ENCODE measurements around the gene ICAM2.
"Not testable (repeated sequence)": the region's sequence is repeated elsewhere in the genome, so short reads cannot be mapped to it uniquely, and the experiment has no call there.

ICAM2 gene

DNA sequence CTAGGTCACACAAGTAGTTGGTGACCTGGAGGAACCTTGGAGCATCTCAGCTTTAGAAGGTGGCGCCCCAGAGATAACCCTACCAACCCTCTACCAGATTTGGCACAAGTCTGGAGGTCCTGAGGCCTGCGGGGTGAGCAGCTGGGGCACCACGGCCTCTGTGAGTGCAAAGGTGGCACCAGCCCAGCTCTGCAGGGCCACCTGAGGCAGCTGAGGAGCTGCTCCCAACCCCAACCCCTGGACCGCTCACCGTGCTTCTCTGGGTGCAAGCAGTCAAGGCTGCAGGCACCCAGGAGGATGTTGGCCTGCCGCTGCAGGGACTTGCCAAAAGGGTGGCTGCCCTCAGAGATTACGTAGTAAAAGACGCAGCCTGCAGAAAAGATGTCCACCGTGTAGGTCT is 28.4 kb upstream of the ICAM2 start:
- H3K4me3 ChIP-seq (ENCODE audit: low read depth, low read length) = no peak overlapping the region
- no peak for DNase-seq (ENCODE audit: low read depth)

DNA sequence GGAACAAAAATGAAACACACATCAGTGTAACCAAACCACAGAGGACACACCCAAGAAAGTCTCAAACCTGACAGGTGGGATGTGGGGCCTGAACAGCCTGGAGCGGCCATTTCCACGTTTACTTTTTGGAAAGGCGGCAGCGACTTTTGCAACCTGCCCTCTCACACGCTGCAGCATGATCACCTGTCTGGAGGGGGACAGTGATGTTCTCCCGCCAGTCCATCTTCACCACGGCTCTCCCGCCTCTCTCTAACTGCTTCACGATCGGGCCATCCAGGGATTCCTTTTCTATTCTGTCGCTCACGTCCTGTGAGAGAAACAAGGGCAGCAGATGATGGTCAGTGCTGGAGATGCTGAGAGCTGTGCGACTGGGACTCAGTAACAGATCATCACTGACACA is 24.7 kb upstream of the ICAM2 start:
- DNase-seq (ENCODE audit: low read depth) = no peak

DNA sequence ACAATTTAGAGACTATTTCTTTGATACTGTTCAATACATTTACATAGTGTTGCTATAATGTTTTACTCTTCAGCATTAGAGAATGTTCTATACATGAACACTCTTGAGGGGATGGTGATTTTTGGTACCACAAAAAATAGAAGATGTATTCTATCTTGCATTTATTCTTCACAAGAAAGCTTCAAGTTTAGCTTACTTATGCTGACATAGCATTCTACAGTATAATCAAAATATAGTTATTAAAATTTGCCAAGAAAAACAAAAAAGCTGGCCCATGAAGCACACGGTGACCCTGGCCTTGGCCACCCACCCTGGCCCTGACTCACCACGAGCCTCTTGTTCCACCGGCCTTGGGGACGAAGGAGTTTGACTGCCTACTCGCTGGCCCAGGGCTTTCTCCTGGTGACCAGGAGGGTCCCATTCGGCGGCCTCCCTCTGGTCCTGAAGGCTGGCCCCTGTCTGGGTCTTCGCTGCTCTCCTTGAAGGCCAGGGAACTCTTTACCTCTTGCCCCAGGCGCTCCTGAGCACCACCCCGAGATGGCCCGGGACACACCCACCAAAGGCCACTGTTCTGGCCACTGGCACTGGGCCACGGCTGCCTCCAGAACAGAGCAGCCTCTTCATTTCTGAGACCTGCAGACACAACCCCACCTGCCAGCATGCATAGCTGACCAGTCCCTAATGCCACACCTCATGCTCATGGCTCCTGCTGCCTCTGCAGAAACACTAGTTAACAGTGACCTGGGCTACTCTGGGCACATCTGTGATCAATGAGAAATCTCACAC is 22.5 kb upstream of the ICAM2 start:
- DNase-seq (ENCODE audit: low read depth) = no peak
- H3K4me3 ChIP-seq (ENCODE audit: low read depth, low read length) = no peak overlapping the region

More for the DNA sequence above, 24.7 kb upstream of the ICAM2 start:
- H3K4me3 ChIP-seq (ENCODE audit: low read depth, low read length) = no peak overlapping the region

DNA sequence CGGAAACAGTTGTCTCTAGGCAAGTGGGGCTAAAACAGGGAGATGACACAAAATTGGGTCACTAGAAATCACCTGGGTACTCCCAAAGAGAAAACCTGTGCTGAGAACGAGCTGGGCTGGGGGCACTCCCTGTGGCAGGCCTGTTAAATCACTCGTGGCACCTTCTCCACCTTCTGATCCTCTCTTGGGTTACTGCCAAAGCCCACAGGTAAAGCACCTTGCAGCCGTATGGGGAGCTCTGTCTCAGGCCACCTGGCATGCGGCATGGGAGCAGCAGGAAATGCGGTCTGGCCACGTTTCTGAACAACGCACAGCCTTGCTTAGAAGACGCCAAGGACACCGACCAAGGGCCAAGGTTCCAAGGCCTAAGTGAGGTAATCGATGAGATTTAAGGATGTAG is 21.5 kb upstream of the ICAM2 start:
- DNase-seq (ENCODE audit: low read depth) = no peak
- no peak overlapping the region for H3K4me3 ChIP-seq (ENCODE audit: low read depth, low read length)

DNA sequence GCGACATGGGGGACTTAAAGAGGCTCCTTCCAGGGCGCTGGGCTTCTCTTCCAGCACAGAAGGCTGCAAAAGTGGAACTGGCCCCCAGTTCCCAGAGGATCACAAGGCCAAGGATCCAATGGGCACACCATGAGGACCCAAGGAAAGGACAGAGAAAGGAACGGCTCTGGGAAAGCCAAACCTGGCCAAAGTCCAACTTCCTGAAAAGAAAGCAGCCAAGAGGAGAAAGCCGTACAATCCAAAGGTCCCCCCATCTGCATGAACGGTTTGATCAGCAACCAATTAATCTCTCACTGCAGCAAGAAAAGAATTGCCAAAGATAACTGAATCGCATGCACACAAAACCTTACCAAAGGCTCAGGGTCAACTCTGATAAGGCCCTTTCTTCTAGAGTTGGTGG is 19.8 kb upstream of the ICAM2 start:
- DNase-seq (ENCODE audit: low read depth) = no peak
- no peak overlapping the region for H3K4me3 ChIP-seq (ENCODE audit: low read depth, low read length)

DNA sequence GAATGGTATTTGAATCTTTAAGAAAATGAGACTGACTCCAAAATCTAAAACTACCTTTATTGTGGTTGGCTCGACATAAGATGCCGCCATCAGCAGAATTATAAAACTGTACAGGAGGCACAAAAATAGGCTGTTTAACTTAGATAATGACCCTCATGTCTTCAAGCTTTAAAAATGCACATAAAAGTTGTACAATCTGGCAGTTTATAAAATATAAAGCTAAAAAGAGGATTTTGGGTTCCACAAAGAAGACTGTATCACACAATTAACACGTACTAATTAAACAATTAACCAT is 18.6 kb upstream of the ICAM2 start:
- DNase-seq (ENCODE audit: low read depth) = no peak
- no peak overlapping the region for H3K4me3 ChIP-seq (ENCODE audit: low read depth, low read length)

DNA sequence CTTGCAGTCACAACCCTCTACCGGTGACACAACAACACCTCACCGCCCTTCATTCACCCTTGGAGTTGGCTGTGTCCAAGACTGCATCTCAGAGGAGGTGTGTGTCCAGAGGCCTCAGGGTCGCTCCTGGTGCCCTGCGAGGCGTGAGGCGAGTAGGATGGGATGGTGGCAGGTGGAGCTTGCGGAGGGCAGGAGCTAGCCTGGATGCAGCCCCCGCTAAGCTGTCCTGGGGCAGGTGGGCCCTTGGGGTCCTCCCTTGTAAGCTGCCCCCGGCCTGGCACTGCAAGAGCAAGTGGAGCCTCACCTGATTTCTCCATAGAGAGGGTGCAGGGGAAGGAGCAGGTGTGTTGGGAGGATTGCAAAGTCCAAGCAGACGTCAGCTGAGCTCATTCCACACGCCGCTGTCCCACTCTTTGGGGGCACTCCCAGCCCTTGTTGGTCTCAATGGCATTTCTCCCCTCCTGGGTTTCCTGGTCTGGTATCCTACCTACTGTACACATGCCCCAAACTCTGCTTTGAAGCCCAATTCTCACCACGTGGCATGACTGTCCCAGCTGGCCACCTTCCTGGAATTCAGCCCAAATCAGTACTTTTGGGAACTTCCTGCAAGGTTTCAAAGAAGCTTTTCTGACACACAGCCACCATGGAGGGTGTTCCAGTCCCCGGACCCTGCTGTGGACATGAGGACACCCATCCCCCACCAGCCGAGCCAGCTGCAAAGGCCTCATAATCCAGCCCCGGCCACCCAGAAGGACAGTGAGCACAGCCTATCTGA is 18.1 kb upstream of the ICAM2 start:
- no peak for DNase-seq (ENCODE audit: low read depth)

DNA sequence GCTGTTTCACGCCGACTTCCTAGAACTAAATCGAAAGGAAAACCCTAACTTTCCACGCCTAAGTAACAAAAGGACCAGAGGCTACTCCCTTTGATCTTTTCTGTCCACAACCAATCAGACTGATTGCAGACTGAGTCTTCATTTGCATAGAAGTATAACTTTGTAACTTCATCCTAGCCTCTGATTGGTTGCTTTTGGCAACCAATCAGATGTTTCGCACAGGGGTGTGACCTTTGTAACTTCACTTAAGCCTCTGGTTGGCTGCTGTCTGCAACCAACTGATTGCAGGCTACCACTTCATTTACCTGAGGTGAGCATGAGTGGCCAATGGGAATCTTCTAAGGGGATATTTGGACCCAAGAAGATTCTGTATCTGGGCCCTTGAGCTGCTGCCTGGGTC is 17.4 kb upstream of the ICAM2 start:
- H3K4me3 ChIP-seq (ENCODE audit: low read depth, low read length) = no peak overlapping the region
- DNase-seq (ENCODE audit: low read depth) = no peak

More for the DNA sequence above, 18.1 kb upstream of the ICAM2 start:
- H3K4me3 ChIP-seq (ENCODE audit: low read depth, low read length) = no peak overlapping the region

DNA sequence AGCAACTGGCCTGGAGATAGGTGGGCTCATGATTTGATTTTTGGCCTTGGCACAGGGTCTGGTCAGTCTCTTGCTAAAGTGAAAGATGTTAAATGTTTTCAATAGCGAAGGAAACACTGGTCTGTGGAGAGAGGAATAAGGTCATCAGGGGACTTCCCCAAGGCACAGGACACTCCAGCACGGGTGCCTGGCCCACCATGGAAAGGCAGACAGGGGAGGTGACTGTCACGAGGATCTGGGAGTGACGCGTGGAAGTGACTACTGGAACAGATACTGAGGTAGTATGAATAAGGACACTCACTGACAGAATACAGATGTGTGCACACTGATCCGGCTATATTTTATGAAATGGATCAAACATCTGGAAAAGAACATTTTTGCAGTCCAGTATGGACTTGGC is 16.7 kb upstream of the ICAM2 start:
- no peak overlapping the region for H3K4me3 ChIP-seq (ENCODE audit: low read depth, low read length)
- DNase-seq (ENCODE audit: low read depth) = no peak

DNA sequence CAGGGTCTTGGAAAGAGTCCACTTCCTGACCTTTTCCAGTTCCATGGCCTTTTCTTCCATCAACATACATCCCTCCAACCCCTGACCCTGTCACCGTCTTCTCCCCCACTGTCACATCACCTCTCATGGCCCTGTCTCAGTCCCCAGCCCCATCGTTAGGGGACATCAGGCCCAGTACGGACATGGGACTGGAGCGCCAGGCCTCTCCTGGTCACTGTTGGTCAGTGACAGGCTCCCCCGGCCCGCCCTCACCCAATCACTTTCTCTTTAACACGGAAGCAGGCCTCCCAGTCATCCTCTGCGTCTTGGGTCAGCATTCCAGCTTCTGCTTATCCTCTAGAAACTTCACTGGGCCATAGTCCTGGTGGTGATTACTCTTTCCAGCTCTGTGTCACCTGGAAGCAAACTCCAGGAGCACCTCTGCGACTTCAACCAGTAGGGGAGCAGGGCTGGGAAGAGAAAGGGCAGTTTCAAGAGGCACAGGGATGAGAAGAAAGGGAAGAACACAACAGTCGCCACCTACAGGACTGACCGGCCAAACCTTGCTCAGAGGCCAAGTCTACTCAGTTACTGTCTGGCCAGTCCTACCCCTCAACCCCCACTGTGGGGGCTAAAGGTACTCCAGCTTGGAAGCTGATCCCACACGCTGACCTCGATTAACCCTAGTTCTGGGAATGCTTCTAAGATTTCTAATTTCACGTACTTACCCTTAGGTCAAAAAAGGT is 15.9 kb upstream of the ICAM2 start:
- H3K4me3 ChIP-seq (ENCODE audit: low read depth, low read length) = no peak overlapping the region
- no peak for DNase-seq (ENCODE audit: low read depth)

DNA sequence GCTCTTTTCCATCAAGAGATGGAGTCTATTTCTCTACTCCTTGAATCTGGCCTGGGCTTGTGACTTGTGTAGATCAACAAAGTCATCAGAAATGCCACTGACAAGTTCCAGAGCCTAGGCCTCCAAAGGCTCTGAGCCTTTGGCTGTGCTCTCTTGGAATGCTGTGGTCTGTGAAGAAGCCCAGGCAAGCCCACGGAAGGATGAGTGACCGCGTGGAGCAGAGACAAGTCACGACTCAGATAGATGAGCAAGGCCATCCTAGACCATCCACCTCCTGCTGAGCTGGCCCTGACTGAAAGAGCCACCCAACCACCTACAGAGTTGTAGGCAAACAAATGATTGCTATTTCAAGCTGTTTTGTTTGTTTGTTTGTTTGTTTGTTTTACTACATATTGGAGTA is 11.6 kb upstream of the ICAM2 start:
- DNase-seq (ENCODE audit: low read depth) = no peak
- H3K4me3 ChIP-seq (ENCODE audit: low read depth, low read length) = no peak overlapping the region

DNA sequence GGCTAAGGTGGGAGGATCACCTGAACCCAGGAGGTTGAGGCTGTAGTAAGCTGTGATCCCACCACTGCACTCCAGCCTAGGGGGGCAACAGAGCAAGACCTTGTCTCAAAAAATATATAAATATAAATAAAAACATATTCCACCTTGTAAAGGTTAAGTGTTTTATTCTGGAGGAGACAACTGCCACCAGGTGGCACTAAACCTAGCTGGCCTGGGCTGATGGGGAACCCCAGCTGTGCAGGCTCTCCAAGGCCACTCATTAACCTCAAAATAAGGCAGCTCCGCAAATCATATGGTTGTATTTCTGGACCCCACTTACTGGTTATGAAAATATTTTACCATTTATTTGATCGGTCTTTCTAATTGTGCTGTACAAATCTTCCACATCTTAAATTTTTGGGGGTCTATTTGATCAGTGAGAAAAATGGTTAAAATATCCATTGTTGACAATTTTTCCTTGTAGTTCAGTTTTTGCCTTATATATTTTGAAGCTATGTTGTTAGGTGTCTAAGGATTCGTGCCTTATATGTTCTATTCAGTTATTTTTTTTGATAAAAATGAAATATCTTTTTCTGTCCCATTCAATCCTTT is 8.5 kb upstream of the ICAM2 start:
- H3K4me3 ChIP-seq (ENCODE audit: low read depth, low read length) = no peak overlapping the region
- peak; percentile 20 for DNase-seq (ENCODE audit: low read depth)

DNA sequence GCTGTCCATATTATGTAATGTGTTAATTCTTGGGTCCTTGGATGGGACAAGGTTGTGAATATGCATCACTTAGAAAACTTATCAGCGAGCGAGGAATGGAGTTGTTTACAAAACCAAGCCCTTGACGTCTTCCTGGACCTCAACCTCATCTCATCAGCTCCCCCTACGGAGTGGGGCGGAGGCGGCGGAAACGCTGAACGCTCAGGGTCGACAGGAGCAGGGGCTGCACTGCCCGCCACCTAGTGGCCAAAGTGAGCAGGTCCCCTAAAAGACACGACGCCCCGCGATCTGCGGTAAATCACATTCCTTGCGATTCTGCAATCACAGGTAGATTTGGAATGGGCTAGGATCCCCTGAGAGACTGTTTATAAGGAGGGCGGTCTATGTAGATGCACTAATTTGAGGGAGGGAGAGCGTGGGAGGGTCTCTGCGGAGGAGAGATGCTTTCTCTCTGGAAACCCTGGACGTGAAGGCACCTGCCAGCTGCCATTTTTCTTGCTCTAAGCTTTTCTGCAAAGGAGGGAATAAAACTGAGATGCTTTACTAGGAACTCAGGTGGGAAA is 5.4 kb upstream of the ICAM2 start:
- H3K4me3 ChIP-seq (ENCODE audit: low read depth, low read length) = no peak overlapping the region
- DNase-seq (ENCODE audit: low read depth) = peak; percentile 10

DNA sequence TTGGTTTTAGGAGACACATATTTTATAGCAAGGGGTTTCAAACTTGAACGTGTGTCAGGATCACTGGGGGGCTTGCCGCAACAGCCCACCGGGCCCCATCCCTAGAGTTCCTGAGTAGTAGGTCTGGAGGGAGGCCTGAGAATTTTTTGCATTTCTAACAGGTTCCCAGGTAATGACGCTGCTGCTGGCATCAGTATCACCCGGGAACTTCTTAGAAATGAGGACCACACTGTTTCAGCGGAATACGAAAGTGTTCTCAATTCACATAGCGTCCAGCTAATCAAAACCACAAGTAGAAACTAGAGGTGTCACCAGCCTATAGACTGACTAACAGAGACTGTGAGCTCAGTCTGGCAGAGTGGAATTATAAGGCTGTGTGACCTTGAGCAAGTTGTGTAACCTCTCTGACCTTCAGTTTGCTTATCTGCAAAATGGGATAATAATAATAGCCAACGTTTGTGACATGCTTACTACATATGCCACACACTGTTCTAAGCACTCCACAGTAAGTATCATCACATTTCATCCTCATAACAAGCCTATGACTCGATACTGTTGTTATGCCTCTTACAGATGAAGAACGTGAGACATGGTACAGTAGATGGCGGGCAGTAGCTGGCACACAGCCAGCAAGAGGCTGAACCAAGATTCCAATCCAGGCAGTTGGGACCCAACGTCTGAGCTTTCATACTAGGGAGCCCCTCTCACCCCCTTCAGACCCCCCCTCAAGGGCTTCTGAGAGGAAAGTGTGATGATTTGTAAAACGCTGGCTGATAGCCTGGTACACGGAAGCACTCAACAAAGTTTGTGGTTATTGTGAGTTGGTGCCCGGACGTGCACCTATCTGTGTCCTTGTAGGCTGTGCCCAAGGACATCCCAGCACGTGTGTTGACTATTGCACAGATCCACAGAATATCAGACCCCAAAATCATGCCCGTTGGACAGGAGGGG is 4.6 kb upstream of the ICAM2 start:
- no peak overlapping the region for H3K4me3 ChIP-seq (ENCODE audit: low read depth, low read length)
- DNase-seq (ENCODE audit: low read depth) = no peak

DNA sequence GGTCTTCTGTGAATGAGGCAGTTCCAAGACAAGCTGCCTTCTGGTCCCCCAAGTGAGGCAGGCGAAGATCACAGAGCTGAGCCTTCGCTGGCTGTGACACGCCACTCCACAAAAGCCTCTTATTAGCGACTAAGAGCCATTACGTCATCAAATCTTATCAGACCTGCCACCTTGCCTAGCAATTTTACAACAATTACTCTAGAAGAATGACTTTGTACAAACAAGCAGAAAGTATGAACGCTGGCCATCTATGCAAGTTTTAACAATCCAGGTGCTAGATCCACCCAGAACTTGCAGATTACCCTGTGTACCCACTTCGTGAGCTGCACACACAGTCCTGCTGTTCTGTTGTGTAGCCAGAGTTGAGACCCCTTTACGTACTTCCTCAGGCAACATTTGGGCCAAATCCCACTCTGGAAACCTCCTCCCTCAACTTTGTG is 3.8 kb upstream of the ICAM2 start:
- DNase-seq (ENCODE audit: low read depth) = no peak
- no peak overlapping the region for H3K4me3 ChIP-seq (ENCODE audit: low read depth, low read length)

DNA sequence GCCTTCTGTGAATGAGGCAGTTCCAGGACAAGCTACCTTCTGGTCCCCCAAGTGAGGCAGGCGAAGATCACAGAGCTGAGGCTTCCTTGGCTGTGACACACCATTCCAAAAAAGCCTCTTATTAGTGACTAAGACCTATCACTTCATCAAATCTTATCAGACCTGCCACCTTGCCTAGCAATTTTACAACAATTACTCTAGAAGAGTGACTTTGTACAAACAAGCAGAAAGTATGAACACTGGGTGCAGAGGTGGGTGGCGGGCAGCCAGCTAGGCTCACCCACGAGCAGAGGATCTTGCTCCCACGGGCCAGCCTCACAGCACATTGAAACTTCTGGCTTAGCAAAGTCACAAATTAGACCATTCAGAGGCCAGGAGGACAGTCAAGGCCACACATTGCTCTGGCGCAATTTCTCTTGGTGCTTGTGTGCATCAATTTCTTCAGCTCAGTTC is 2.2 kb upstream of the ICAM2 start:
- H3K4me3 ChIP-seq (ENCODE audit: low read depth, low read length) = no peak overlapping the region

DNA sequence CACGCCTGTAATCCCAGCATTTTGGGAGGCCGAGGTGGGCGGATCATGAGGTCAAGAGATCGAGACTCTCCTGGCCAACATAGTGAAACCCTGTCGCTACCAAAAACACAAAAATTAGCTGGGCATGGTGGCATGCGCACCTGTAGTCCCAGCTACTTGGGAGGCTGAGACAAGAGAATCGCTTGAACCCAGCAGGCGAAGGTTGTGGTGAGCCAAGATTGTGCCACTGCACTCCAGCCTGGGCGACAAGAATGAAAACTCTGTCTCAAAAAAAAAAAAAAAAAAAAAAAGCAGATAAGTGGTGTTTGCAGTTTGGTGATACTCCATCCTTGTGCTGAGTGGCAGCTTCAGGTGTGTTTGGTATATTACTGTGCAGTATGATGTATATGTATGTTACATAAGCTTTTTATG is 877 bp downstream of the ICAM2 start:
- H3K4me3 ChIP-seq (ENCODE audit: low read depth, low read length) = not testable (repeated sequence)

More for the DNA sequence above, 2.2 kb upstream of the ICAM2 start:
- DNase-seq (ENCODE audit: low read depth) = no peak

DNA sequence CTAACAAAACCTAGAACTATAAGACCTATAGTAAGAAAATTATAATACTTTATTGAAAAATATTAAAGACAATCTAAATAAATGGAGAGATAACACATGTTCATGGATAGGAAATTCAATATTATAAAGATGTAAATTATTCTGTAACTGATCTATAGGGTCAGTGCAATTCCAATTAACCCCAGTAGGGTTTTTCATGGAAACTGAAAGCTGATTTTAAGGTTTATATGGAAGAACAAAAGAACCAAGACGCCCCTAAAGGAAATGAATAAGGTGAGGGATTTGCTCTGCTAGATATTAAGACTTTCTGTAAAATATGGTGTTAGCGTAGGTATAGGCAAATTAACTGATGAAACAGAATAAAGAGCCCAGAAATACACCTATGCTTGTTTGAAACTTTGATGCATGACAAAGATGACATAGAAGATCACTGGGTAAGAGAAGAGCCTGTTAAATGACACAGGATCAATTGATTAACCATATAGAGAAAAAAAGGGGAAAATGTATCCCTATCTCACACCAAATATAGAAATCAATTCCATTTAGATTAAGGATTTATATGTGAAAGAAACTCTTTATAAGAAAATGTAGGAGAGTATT is 3.0 kb downstream of the ICAM2 start:
- H3K4me3 ChIP-seq (ENCODE audit: low read depth, low read length) = no peak overlapping the region
- DNase-seq (ENCODE audit: low read depth) = no peak

More for the DNA sequence above, 877 bp downstream of the ICAM2 start:
- DNase-seq (ENCODE audit: low read depth) = not testable (repeated sequence)
